GM18502 (cell line): ENCODE results near the gene CDT1.

Experiments used
- ATAC-seq: cut with Tn5 transposase; IDR thresholded peaks from one replicate; pipeline ENCODE4 v1.9.1; 2021; ENCODE audit warnings: mild to moderate bottlenecking; ENCODE audit not compliant: unreplicated experiment, poor library complexity

CDT1 gene

GRCh38 chr16:88834670-88835069, 31.1 kb downstream of the CDT1 start:
- ATAC-seq, result no peak

GRCh38 chr16:88835383-88835782, 31.8 kb downstream of the CDT1 start:
- no peak for ATAC-seq

GRCh38 chr16:88835818-88836217, 32.2 kb downstream of the CDT1 start:
- no peak for ATAC-seq

GRCh38 chr16:88836791-88837190, 33.2 kb downstream of the CDT1 start:
- no peak for ATAC-seq

- ATAC-seq, result no peak
Measured at GRCh38 chr16:88837806-88838205, 34.2 kb downstream of the CDT1 start.

GRCh38 chr16:88838566-88838965, 35.0 kb downstream of the CDT1 start:
- ATAC-seq, result no peak

GRCh38 chr16:88839026-88839529, 35.5 kb downstream of the CDT1 start:
- ATAC-seq, result no peak

- no peak for ATAC-seq
Measured at GRCh38 chr16:88839745-88840599, 36.4 kb downstream of the CDT1 start.

- ATAC-seq, result no peak
Measured at GRCh38 chr16:88840600-88841215, 37.1 kb downstream of the CDT1 start.

GRCh38 chr16:88841521-88842307, 38.1 kb downstream of the CDT1 start:
- ATAC-seq, result no peak

- ATAC-seq, result no peak
Measured at GRCh38 chr16:88842308-88842756, 38.7 kb downstream of the CDT1 start.

- no peak for ATAC-seq
Measured at GRCh38 chr16:88842806-88843205, 39.2 kb downstream of the CDT1 start.

- ATAC-seq, result no peak
Measured at GRCh38 chr16:88843256-88843655, 39.7 kb downstream of the CDT1 start.

GRCh38 chr16:88844419-88845036, 40.9 kb downstream of the CDT1 start:
- no peak for ATAC-seq

GRCh38 chr16:88846088-88846487, 42.5 kb downstream of the CDT1 start:
- ATAC-seq, result no peak

- no peak for ATAC-seq
Measured at GRCh38 chr16:88847654-88848053, 44.1 kb downstream of the CDT1 start.

GRCh38 chr16:88848557-88848956, 45.0 kb downstream of the CDT1 start:
- ATAC-seq, result no peak

- no peak for ATAC-seq
Measured at GRCh38 chr16:88850531-88851199, 47.1 kb downstream of the CDT1 start.

GRCh38 chr16:88851616-88852015, 48.0 kb downstream of the CDT1 start:
- no peak for ATAC-seq
